HG02610 (cell line): ENCODE results near the gene LY86.

Source experiments
- ATAC-seq: cut with Tn5 transposase; IDR thresholded peaks from one replicate; pipeline ENCODE4 v1.9.1; 2021; ENCODE audit warnings: mild to moderate bottlenecking, moderate library complexity; ENCODE audit not compliant: unreplicated experiment

LY86 gene

DNA sequence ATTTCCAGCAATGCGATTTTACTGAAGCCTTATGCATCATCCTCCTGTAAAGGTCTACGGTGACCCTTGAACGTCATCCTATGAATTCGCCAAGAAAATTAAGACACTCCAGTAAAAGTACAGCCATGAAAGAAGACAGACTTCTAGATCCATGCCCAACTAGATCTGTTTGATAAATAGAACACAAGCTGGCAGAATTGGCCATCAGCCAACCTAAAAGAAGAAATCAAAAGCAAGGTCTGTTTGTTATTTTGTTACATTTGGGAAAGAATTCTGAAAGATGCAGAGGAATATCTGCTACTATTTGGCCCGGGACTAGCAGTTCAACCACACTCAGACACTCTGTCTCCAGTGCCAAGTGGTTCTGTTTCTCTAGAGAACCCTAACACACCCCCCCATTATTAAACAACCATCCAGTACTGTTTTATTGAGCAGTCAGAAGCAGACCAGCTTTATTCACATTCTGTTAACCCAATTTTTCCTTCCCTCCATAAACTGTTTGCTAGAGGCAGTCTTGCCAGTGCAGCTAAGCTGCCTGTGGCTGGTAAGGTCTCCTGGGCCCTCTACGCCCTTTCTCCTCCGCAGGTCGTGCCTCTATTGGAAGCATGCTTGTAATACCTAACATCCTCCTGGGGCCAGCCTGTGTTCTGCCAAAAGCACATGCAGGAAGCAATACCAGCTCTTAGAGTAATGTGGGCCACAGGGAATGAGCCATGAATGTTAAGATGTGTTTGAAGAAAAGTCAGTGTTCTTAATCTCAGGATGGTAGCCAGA lies 30.7 kb downstream of the LY86 start:
- no peak for ATAC-seq

DNA sequence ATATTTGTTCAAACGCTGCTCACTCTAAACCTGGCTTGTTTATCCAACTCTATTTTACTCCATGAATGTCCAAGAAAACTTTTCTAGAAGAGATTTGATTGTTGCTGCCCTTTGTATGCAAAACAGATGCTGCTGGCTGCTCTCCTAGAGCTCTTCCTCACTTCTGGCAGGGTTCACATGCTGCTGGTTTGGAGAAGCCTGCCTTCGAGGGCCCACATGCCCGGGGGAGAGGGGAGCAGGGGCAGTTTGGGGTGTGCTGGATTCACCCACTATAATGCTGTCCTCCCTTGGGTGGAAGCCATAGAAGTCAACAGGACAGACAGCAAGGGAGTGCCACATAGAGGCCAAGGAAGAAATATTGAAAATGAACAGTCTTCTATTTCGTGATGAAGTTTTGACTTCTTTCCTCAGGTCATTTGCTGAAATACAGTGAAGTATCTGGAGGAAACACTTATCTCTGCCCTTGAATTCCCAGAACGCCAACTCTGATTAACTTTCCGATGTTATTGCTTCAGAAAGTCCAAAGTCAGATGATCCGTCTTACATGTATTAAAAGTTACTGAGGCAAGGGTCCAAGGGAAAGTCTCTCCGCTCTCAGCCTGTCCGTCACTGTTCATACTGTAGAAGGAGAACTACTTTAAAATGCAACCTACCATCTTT lies 32.4 kb downstream of the LY86 start:
- ATAC-seq: no peak

DNA sequence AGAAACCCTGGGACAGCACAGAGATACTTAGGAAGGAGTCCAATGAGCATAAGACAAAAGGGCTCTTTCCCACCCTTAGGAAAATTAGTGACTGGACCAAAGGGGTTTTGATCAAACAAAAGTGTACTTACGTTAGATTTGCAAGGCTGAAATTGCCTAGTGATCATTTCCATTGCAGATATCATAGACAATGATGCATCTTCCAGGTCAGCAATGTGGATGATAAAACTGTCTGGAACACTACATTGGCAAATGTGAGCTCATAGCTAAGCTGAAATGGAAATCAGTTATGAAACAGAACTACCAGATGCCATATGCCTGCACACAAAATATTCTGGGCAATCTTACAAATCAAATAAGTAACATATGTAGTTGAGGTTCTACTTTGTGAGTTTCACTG lies 34.0 kb downstream of the LY86 start:
- no peak for ATAC-seq

DNA sequence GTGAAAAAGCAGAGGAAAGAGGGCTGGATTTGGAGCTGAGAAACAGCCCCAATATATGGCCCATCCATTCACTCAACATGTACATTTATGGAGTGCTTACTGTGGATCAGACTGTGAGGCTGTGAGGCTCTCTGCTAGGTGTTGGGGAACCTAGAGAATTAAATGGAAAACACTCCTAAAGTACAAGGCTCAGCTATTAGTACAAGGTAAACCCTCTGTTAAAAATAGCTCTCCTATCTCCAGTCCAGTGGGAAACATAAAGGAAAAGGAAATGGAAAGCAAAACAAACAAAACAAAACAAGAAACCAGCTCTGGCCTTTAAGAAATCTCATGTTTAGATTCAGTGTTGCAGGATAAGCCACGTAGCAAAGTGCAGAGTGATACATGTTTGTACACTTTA lies 35.0 kb downstream of the LY86 start:
- ATAC-seq: no peak

DNA sequence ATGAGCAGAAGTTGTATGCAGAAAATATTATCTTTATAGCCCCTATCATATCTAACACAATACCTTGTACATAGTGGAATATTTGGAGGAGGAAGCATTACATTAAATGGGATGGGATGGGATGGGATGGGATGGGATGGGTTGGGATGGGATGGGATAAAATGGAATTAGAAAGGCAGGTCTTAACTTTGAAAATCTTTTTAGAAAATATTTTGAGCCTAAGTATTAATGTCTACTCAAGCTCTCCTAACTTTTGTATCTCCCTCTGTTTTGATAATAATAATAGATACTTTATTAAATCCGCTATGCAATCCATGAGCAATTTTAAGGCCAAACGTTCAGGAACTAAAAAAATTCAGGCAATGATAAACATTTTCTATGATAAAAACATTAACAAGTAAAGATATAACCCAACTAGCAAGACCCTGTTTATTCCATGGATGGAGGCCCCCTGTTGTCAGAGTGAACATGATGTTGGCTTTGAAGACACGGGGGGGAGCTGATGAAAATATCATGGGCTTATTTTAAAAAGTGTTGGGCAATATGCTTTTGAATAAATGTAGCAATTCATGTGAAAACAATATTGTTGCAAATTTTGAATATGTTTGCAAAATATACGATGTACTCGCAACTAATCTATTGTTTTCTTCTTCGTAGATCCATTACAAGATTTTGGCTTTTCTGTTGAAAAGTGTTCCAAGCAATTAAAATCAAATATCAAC lies 35.9 kb downstream of the LY86 start:
- ATAC-seq: no peak

DNA sequence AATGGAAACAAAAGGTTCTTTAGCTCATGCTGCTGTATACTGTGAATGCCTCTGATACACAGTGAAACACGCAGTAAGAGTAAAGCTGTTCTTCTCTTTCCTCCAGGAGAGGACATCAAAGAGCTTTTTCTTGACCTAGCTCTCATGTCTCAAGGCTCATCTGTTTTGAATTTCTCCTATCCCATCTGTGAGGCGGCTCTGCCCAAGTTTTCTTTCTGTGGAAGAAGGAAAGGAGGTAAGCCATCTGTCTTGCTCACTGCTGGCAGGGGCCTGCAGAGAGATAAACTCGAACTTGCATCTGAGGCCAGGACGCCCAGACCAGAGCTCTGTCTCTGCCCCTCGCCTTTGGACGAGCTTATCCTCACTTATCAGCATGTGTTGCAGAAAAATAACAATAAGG lies 37.7 kb downstream of the LY86 start:
- ATAC-seq: no peak

DNA sequence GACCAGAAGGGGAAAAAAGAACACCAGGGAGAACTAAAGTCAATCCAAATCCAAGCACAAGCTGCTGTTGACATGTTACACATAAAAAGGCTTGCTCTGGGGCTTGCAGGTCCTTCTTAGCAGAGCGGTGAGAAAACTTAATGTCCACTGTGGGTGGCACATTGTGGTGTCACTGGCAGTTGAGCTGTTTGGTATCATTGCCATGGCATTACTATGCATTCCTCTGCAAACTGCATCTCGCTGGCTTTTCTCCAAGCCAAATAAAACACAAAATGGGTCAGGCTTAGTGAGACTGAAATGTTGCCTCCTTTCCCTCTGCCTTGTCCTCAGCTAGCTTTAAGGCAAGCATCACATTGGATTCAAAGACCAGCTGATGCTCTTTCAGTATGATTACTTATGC lies 40.9 kb downstream of the LY86 start:
- ATAC-seq: no peak

DNA sequence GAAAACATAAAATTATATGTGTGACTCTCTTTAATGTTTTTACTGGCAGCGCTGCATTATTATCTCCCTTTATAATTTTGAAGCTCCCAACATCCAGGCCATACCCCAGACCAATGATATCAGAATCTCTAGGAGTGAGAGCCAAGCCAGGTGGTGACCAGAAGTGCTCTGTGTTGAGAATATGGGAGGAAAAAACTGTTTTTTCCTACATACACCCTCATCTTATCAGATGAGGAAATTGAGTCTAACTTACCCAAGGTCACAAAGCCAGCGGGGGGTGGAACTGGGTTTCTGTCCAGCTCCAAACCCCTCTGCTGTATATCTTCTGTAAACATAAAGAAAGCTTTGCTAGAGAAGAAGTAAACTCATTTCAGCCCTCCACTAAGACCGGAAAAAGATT lies 42.5 kb downstream of the LY86 start:
- ATAC-seq: no peak

DNA sequence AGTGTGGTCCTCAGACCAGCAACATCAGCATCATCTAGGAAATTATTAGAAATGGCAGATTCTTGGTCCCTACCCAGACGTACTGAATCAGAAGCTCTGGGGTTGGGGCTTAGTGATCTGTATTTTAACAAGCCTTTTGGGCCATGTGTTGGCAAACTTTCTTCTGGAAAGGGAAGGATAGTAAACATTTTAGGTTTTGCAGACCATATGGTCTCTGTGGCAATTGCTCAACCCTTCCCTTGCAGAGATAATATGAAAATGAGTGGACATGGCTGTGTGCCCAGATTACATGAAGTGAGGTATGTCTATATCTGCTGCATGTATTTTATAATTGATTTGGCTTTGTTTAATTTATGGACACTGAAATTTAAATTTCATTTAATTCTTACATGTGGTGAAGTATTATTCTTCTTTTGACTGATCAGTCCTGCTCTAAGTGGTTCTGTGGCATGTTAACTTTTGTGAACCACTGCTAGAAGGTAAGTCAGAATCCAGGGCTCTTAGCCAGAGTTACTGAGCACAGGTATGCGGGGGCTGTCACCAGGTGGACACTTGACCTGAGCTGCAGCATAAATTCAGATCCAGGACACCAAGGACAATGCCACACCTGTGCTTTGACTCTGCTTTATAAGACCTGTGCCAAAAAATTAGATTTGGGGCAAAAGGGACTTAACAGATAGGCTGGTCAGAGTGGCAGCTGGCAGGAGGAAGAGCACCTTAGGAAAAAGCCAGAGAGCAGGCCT lies 43.2 kb downstream of the LY86 start:
- no peak for ATAC-seq

DNA sequence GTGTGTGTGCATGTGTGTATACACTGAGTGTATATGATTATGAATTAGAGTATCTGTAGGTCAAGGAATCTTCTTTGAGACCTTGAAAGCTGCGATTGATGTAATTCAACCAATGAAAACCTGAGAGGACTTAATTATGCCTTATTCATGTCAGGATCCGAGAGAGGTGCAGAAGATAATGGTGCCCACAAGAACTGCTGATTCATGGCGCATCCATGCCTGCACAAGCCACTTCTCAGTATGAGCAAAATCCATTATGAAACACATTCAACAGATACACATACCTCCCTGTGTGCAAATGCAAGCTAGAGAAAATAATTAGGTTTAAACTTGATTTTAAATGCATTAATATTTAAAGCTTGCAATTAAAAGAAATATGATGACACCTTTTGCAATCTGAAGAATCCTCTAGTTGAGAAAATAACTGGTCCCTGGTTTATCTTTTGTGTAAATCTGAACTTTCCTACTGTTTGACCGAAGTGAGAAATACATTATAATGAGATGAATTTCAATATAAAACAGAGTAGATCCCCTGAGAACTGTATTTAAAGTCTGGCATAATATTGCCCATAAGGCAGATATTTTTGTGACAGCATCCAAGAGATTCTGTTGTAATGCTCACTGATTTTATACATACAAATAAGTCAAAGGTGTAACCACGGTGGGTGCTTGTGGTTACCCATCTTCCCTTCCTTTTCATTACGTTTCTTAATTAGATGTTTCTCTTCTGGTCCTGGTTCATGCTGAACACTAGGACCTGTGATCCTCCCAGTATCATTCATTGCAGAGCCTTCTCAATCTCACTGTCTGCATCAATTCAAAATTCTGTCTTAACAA lies 45.6 kb downstream of the LY86 start:
- ATAC-seq: no peak

DNA sequence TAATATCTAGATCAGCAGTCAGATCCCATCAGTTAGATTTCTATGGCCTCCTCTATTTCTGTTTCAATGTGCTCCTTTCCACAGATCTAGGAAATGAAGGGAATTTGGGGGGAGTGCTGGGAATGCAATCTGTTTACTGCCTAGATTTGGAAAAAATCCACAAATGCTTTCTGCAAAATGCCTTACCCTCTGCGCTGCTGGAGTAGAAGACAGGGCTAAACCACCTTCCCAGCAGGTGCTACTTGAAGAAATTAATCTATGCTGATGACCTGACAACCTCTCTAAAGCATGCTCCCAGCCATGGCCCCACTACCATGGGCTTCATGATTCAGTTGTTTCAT lies 46.2 kb downstream of the LY86 start:
- ATAC-seq: no peak

DNA sequence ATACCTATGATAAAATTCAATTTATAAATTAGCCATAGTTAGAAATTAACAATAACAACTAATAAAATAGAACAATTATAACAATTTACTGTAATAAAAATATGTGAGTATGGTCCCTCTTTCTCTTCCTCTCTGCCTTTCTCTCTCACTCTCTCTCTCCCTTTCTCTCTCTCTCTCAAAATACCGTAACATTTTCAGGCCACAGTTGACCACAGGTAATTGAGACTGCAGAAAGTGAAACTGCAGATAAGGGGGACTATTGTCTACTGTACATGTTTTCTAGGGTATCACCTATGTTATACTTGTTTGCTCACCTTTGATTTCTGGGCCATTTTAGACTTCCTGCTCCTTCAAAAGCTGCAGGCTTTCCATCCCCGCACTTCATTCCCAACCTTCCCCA lies 46.8 kb downstream of the LY86 start:
- no peak for ATAC-seq

DNA sequence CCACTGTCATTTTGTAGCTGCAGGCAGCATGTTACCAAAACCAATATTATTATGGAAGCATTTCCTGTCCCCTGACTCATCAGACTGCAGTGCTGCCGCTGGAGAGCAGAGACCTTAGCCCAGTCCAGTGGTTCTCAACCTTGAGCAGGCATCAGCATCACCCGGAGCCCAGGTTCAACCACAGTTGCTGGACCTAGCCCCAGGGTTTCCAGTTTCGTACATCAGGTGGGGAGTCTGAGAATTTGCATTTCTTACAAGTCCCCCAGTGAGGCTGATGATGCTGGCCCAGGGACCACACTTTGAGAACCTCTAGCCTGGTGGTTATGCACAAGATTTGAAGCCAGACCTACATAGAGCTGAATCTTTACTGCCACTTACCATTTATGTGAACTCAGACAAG lies 47.3 kb downstream of the LY86 start:
- ATAC-seq: peak; percentile 53

DNA sequence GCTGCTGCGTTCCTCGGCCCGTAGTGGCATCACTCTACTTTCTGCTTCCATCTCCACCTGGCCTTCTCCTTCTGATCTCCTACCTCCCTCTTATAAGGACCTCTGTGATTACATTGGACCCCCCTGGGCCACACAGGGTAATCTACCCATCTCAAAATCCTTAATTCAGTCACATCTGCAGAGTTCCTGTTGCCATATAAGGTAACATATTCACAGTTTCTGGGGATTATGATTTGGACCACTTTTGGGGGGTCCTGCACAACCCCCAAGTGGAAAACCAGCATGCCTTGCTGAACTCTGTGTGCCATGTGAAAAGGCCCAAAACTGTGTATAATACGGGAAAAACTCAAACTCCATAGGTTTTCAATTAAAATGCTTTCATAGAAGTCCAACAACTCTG lies 51.1 kb downstream of the LY86 start:
- no peak for ATAC-seq

DNA sequence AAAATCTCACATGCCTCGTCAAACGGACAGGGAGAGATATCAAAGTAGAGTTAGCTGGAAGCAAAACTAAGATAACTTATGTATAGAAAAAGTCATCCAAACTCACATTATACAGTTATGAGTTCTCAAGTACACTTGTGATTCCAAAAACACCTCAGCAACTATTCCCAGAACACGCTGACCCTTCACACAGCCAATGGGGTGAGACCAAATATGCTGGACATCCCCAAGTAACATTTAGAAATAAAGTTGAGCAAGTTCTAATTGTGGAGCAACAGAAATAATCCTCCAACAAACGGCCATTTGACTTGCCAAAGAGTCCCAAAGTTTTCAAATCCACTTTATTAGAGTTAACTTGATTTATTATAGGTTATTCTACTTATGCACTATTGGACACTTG lies 52.4 kb downstream of the LY86 start:
- ATAC-seq: no peak

DNA sequence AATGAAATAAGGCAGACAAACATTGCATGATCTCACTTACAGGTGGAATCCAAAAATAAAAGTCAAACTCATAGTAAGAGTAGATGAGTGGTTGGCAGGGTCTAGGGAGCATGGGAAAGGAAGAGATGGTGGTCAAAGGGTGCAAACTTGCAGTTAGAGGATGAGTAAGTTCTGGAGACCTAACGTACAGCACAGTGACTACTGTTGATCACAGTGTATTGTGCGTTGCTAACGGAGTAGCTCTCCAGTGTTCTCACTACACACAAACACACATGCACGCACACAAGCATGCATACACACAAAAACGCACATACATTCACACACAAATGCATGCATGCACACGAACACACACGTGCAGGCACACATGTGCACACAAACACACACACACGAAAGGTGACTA lies 54.9 kb downstream of the LY86 start:
- ATAC-seq: peak; percentile 96

DNA sequence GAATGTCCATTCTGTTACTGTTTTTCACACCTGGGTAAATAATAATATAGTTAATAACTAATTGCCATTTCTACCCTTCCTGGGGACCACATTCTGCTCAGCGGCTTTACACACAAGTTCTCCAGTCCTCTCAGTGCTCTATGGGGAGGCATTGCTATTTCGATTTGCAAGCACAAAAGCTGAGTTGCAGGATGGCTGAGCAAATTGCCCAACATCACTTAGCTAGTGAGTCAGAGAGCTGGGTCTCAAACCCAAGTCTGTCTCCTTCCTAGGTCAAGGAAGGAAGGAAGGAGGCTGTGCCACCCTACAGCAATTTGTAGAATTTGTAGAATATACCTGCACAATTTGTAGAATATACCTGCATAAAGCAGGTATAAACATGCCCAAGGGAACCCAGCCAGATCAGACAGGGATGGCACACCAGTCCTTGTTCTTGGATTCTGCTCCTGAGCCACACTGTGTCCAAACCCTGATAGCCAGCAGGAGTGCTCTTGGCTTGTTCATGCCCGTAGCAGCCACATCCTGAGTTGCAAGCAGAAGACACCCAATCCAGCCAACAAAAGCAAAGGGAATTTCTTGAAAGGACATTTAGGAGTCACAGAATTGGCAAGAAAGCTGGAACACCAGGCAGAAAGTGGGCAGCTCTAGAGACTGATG lies 56.9 kb downstream of the LY86 start:
- no peak for ATAC-seq

DNA sequence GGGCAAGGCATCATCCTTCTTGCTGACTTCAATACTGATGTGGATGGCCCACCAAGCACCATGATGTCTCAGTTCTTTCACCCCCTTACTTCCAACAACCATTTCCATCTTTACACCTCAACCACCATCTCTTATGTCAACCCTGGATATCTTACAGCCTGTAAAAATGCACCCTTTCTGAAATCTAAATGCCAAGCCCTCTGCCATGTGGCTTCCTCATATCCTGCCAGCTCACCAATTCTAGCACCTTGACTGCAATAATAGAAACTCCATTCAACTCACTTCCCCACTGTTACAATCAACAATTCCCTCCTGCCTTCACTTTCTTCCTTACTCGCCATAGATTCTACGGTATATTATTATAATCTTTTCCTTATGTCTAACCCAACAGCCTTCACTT lies 57.9 kb downstream of the LY86 start:
- no peak for ATAC-seq

DNA sequence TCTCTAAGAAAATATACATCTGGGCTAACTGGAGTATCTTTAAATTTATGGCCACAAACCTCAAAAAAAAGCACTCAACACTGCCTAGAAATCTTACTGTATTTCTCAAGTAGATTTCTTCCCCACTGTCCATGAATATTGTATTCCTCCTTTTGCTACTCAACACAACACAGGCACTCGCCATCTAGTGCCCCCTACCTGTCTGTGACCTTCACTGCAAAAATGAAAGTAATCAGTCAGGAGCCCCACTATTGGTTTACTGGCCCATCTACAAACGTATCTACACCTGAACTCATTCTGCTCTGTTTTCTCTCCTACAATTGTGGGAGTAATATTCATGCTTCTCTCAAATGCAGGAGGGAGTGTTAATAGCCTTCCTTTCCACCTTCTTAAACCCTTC lies 58.3 kb downstream of the LY86 start:
- ATAC-seq: no peak

DNA sequence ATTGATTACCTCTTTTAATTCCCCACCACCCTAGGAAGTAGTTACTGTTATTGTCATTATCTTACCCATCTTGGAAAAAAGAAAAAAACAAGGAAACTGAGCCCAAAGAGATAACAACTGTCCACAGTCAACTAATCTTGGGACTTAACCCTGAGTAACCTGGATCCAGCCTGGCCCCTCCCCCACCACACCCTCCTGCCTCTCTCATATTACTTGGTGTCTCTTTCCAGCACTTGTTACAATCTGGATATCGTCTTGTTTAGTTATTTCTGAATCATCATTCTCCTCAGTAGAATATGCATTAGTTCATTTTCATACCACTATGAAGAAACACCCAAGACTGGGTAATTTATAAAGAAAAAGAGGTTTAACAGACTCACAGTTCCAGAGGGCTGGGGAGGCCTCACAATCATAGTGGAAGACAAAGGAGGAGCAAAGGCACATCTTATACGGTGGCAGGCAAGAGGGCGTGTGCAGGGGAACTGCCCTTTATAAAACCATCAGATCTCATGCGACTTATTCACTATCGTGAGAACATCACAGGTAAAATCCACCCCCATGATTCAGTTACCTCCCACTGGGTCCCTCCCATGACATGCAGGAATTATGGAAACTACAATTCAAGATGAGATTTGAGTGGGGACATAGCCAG lies 60.3 kb downstream of the LY86 start:
- no peak for ATAC-seq
